PFSK-1 (cell line): ENCODE measurements around the gene PANX2.

ENCODE experiments used
- FOXP2 ChIP-seq: optimal IDR thresholded peaks from 2 replicates; pipeline ENCODE3; 2011; ENCODE audit warnings: borderline replicate concordance, control low read depth, inconsistent platforms; ENCODE audit not compliant: insufficient read depth; ENCODE audit errors: extremely low read length, extremely low read depth
- POLR2AphosphoS5 ChIP-seq: IDR thresholded peaks from 2 replicates; pipeline ENCODE4 v1.6.1; 2012; ENCODE audit warnings: low read depth, mild to moderate bottlenecking, control low read depth, low read length, moderate library complexity
- SIN3A ChIP-seq: IDR thresholded peaks from 2 replicates; pipeline ENCODE4 v1.6.1; 2012; ENCODE audit warnings: mild to moderate bottlenecking, low read length, moderate library complexity, borderline replicate concordance; ENCODE audit not compliant: insufficient read depth
- TAF1 ChIP-seq: IDR thresholded peaks from 2 replicates; pipeline ENCODE4 v1.6.1; 2012; ENCODE audit warnings: low read length, control low read depth, borderline replicate concordance; ENCODE audit not compliant: insufficient read depth
- TF ChIP-seq, protein P1 (sequence below), 2 experiments: IDR thresholded peaks; 2 replicates each; pipeline versions ENCODE4 v1.6.1 to v1.8.0; 2011 to 2012; ENCODE audit warnings: low read depth in 2 of 2, low read length in 2 of 2, control low read depth in 1 of 2, inconsistent platforms in 1 of 2, mild to moderate bottlenecking in 1 of 2, moderate library complexity in 1 of 2; ENCODE audit not compliant: insufficient read depth in 1 of 2

DNA sequence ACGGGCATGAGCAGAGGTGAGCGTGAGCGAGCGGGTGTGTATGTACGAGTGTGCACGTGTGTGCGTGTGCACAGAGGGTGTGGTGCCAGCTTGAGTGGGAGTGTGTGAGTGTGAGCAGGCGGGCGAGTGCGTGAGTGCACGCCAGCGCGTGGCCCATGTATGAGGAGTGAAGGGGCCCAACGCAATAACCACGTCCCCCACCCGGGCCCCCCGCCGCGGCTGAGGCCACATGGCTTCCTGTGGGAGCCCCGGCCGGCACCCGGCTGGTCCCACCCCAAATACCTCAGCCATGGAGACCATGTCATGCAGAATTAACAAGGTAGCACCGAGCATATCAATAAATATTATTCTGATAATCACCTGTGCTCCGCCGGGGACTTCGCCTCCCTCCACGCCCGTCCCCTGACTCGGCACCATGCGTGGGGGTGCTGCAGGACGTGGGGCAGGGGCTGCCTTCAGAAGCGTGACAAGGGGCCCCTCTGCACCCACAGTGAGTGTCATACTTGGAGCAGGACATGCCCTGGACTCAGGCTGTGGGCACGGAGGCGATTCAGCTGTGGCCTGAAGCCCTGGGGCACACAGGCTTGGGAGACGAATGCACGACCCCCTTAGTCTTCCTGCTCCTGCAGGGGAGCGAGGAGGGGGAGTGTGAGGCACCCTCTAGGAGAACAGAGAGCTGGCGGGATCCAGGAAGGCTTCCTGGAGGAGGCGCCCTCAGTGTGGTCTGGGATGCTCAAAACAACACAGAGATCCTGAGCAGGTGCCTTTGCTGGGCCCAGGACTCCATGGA is 9.6 kb downstream of the PANX2 start:
- TF ChIP-seq, protein P1, sequence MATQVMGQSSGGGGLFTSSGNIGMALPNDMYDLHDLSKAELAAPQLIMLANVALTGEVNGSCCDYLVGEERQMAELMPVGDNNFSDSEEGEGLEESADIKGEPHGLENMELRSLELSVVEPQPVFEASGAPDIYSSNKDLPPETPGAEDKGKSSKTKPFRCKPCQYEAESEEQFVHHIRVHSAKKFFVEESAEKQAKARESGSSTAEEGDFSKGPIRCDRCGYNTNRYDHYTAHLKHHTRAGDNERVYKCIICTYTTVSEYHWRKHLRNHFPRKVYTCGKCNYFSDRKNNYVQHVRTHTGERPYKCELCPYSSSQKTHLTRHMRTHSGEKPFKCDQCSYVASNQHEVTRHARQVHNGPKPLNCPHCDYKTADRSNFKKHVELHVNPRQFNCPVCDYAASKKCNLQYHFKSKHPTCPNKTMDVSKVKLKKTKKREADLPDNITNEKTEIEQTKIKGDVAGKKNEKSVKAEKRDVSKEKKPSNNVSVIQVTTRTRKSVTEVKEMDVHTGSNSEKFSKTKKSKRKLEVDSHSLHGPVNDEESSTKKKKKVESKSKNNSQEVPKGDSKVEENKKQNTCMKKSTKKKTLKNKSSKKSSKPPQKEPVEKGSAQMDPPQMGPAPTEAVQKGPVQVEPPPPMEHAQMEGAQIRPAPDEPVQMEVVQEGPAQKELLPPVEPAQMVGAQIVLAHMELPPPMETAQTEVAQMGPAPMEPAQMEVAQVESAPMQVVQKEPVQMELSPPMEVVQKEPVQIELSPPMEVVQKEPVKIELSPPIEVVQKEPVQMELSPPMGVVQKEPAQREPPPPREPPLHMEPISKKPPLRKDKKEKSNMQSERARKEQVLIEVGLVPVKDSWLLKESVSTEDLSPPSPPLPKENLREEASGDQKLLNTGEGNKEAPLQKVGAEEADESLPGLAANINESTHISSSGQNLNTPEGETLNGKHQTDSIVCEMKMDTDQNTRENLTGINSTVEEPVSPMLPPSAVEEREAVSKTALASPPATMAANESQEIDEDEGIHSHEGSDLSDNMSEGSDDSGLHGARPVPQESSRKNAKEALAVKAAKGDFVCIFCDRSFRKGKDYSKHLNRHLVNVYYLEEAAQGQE (IDR thresholded peaks at IDR 0.05; ENCODE audit: insufficient read depth in 1 of 2, low read depth in 2 of 2, low read length in 2 of 2): no peak
- TF ChIP-seq POLR2AphosphoS5: no peak
- TF ChIP-seq TAF1: no peak
- no peak for TF ChIP-seq FOXP2
- no peak for TF ChIP-seq SIN3A
